CD14-positive monocyte (primary cell): ENCODE results near the gene PEA15. TPM values are rescaled to one million over a fixed set of nuclear protein-coding genes. Genes with fewer than 3 reads are reported as not detected.

Experiments
- DNase-seq, 3 donors: peaks; one replicate each; pipeline ENCODE4 v3.0.0-alpha.2; 2011 to 2022
- H2AFZ ChIP-seq: 2 replicates; pipeline ENCODE4 v1.6.0; 2012; ENCODE audit warnings: mild to moderate bottlenecking, low read depth, low read length, inconsistent platforms; ENCODE audit not compliant: insufficient read depth, poor library complexity, severe bottlenecking
- H3K27ac ChIP-seq, 2 donors: 1 replicate in 1 of 2; 2 replicates in 1 of 2; pipeline ENCODE4 v1.5.1; 2012 to 2013; ENCODE audit warnings: low read length in 2 of 2, control low read depth in 1 of 2, inconsistent platforms in 1 of 2, low read depth in 1 of 2, mild to moderate bottlenecking in 1 of 2
- H3K27me3 ChIP-seq, 2 donors: one replicate each; pipeline versions ENCODE4 v1.6.0 to v1.6.1; 2011 to 2013; ENCODE audit warnings: low read length in 2 of 2; ENCODE audit not compliant: control insufficient read depth in 2 of 2, insufficient read depth in 2 of 2
- H3K36me3 ChIP-seq, 2 donors: replicated peaks in 1 of 2; 1 replicate in 1 of 2; 2 replicates in 1 of 2; pipeline versions ENCODE4 v1.5.1 to v1.6.1; 2012 to 2013; ENCODE audit warnings: low read length in 2 of 2, control low read depth in 1 of 2, inconsistent platforms in 1 of 2, mild to moderate bottlenecking in 1 of 2; ENCODE audit not compliant: insufficient read depth in 2 of 2, control insufficient read depth in 1 of 2
- H3K4me1 ChIP-seq, 2 donors: 1 replicate in 1 of 2; 2 replicates in 1 of 2; pipeline versions ENCODE4 v1.5.1 to v1.6.1; 2012 to 2013; ENCODE audit warnings: low read length in 2 of 2, control low read depth in 1 of 2, inconsistent platforms in 1 of 2, mild to moderate bottlenecking in 1 of 2, moderate library complexity in 1 of 2; ENCODE audit not compliant: insufficient read depth in 2 of 2, control insufficient read depth in 1 of 2
- H3K4me2 ChIP-seq: replicated peaks from 2 replicates; pipeline ENCODE3; 2012; ENCODE audit warnings: low read length, moderate library complexity, mild to moderate bottlenecking; ENCODE audit not compliant: poor library complexity, severe bottlenecking; ENCODE audit errors: extremely low read depth
- H3K4me3 ChIP-seq, 3 experiments: fragments of 200-600 bp in 1 of 3; sonication (generic) in 1 of 3; replicated peaks in 1 of 3; 1 replicate in 2 of 3; 2 replicates in 1 of 3; pipeline ENCODE4 v1.5.1; 2011 to 2013; ENCODE audit warnings: low read length in 3 of 3, mild to moderate bottlenecking in 3 of 3, control low read depth in 2 of 3, low read depth in 2 of 3, inconsistent platforms in 1 of 3, moderate library complexity in 1 of 3
- H3K79me2 ChIP-seq: 2 replicates; pipeline ENCODE4 v1.6.0; 2012; ENCODE audit warnings: mild to moderate bottlenecking, control low read depth, inconsistent platforms, low read length, moderate library complexity; ENCODE audit not compliant: insufficient read depth
- H3K9ac ChIP-seq: 2 replicates; pipeline ENCODE4 v1.6.0; 2017; ENCODE audit warnings: low read length, mild to moderate bottlenecking; ENCODE audit not compliant: insufficient read depth, poor library complexity, severe bottlenecking
- H3K9me3 ChIP-seq, 2 donors: replicated peaks in 1 of 2; 1 replicate in 1 of 2; 2 replicates in 1 of 2; pipeline versions ENCODE4 v1.5.1 to v1.6.1; 2012 to 2013; ENCODE audit warnings: low read length in 2 of 2, control low read depth in 1 of 2; ENCODE audit not compliant: control insufficient read depth in 1 of 2, insufficient read depth in 1 of 2
- H4K20me1 ChIP-seq: 2 replicates; pipeline ENCODE4 v1.6.0; 2012; ENCODE audit warnings: mild to moderate bottlenecking, low read length, control low read depth, moderate library complexity; ENCODE audit not compliant: insufficient read depth
- H3K27ac Mint-ChIP-seq, 7 donors: one replicate each; pipeline ENCODE4 v1.8.0; 2020; ENCODE audit warnings: mild to moderate bottlenecking in 7 of 7, mixed read lengths in 7 of 7, moderate library complexity in 6 of 7, inconsistent platforms in 2 of 7
- H3K27me3 Mint-ChIP-seq, 3 donors: one replicate each; pipeline ENCODE4 v1.8.0; 2021 to 2022; ENCODE audit warnings: low read depth in 3 of 3, mild to moderate bottlenecking in 3 of 3, mixed read lengths in 3 of 3, moderate library complexity in 3 of 3, inconsistent platforms in 1 of 3
- H3K36me3 Mint-ChIP-seq, 2 donors: one replicate each; pipeline ENCODE4 v1.8.0; 2020; ENCODE audit warnings: mixed read lengths in 2 of 2, inconsistent platforms in 1 of 2, mild to moderate bottlenecking in 1 of 2
- H3K4me1 Mint-ChIP-seq: one replicate; pipeline ENCODE4 v1.8.0; 2020; ENCODE audit warnings: mild to moderate bottlenecking, mixed read lengths
- H3K4me3 Mint-ChIP-seq, 2 donors: one replicate each; pipeline ENCODE4 v1.8.0; 2020; ENCODE audit warnings: mild to moderate bottlenecking in 2 of 2, mixed read lengths in 2 of 2, moderate library complexity in 1 of 2
- H3K9me3 Mint-ChIP-seq, 7 donors: one replicate each; pipeline ENCODE4 v1.8.0; 2020 to 2022; ENCODE audit warnings: mixed read lengths in 7 of 7, mild to moderate bottlenecking in 6 of 7, moderate library complexity in 6 of 7, inconsistent platforms in 2 of 7
- WGBS: methylation state at CpG from one replicate; pipeline ENCODE4 v1.1.5; 2013; ENCODE audit warnings: missing lambda C conversion rate; ENCODE audit not compliant: insufficient coverage; 5-methylcytosine and 5-hydroxymethylcytosine counted together
- intact Hi-C, 2 donors: fragments of 100-400 bp; cut with micrococcal nuclease; formaldehyde crosslinking; loops; one replicate each; pipeline versions ENCODE4 v1.15.0 to v1.15.1; 2023
- polyA plus RNA-seq, 3 donors: library from polyadenylated mRNA; depleted of rRNA in 1 of 3; unstranded in 2 of 3; stranded (reverse) in 1 of 3; fragments of 300-500 nt in 2 of 3; fragments of >200 nt in 1 of 3; fragmentation: Illumina TruSeq in 2 of 3; gene quantifications; 1 replicate in 2 of 3; 2 replicates in 1 of 3; pipeline ENCODE4 v1.2.3, GENCODE V29; 2012 to 2021
- TF ChIP-seq, protein P1 (sequence below): fragments of 200-600 bp; IDR thresholded peaks from one replicate; pipeline ENCODE4 v1.8.0; 2022; ENCODE audit warnings: antibody characterized with exemption, mild to moderate bottlenecking

The PEA15 gene
- polyA plus RNA-seq, 3 donors = 23.6 to 163 (median 38.1) TPM

DNA sequence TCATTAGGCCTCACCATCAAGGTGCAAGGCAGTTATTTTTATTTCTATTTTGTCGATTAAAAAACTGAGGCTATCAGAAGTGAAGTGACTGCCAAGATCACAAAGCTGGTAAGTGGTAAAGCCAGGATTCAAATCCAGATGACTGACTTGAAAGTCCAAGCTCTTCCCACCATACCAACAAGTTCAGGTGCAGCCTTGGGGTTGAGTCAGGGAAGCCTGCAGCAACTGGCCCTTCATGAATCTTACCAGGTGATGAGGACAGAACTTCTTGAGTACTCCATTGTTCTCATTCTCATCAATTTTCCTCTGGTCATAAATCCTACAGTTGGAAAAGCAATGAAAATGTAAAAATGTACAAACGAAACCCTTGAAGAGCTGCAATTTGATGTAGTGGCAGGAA lies 20.2 kb downstream of the PEA15 start:
- Histone ChIP-seq H4K20me1 (peaks cover 6% of the 10 kb centered on the region), H3K4me2 (no peak overlapping the region), H3K9ac (no peak overlapping the region), H3K4me1 (no peaks in the 10 kb centered on the region), H3K9me3 (no peaks in the 10 kb centered on the region), H3K27ac (no peak overlapping the region), H2AFZ (no peak overlapping the region), H3K36me3 (peaks cover 99 to 100% of the 10 kb centered on the region in 2 donors), H3K27me3 (no peaks in the 10 kb centered on the region), H3K79me2 (no peaks in the 10 kb centered on the region), H3K4me3 (no peak overlapping the region)
- Mint-ChIP-seq H3K4me3 (no peak overlapping the region), H3K27me3 (no peaks in the 10 kb centered on the region), H3K9me3 (no peaks in the 10 kb centered on the region), H3K27ac (no peak overlapping the region), H3K4me1 (no peaks in the 10 kb centered on the region), H3K36me3 (peaks cover 34 to 75% of the 10 kb centered on the region in 2 donors)
- TF ChIP-seq, protein P1, sequence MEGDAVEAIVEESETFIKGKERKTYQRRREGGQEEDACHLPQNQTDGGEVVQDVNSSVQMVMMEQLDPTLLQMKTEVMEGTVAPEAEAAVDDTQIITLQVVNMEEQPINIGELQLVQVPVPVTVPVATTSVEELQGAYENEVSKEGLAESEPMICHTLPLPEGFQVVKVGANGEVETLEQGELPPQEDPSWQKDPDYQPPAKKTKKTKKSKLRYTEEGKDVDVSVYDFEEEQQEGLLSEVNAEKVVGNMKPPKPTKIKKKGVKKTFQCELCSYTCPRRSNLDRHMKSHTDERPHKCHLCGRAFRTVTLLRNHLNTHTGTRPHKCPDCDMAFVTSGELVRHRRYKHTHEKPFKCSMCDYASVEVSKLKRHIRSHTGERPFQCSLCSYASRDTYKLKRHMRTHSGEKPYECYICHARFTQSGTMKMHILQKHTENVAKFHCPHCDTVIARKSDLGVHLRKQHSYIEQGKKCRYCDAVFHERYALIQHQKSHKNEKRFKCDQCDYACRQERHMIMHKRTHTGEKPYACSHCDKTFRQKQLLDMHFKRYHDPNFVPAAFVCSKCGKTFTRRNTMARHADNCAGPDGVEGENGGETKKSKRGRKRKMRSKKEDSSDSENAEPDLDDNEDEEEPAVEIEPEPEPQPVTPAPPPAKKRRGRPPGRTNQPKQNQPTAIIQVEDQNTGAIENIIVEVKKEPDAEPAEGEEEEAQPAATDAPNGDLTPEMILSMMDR = no peak
- intact Hi-C loops = no loop called here
- WGBS = no CpG with 5 or more reads among the region's 2 CpGs
- DNase-seq = no peak

DNA sequence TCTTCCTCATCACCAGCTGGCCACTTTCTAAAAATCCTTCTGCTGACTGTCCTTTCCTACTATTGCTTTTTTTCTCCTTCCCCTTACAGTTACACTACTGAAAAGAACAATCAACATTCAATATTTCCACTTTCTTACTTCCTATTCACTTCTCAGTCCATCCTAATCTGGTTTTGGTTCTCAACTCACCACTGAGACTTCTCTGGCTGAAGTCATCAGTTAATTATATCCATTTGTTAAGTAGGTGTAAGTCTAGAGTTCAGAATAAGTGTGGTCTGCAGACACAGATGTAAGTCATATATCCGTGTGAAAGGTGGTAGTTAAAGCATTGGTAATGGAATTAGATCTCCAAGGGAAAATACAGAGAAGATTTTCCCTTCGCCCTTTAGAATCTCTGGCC lies 21.4 kb downstream of the PEA15 start:
- Histone ChIP-seq H4K20me1 (no peaks in the 10 kb centered on the region), H3K27me3 (no peaks in the 10 kb centered on the region), H3K9ac (no peak overlapping the region), H3K4me1 (no peaks in the 10 kb centered on the region), H3K27ac (no peak overlapping the region), H3K4me2 (no peak overlapping the region), H3K4me3 (no peak overlapping the region), H3K79me2 (no peaks in the 10 kb centered on the region), H2AFZ (no peak overlapping the region), H3K36me3 (peaks cover 99 to 100% of the 10 kb centered on the region in 2 donors), H3K9me3 (no peaks in the 10 kb centered on the region)
- no peak for DNase-seq
- intact Hi-C loops = no loop called here
- Mint-ChIP-seq H3K9me3 (no peaks in the 10 kb centered on the region), H3K4me3 (no peak overlapping the region), H3K27ac (no peak overlapping the region), H3K27me3 (no peaks in the 10 kb centered on the region), H3K36me3 (peaks cover 37 to 76% of the 10 kb centered on the region in 2 donors), H3K4me1 (no peaks in the 10 kb centered on the region)
- TF ChIP-seq, protein P1 = no peak
- no CpG with 5 or more reads among the region's 2 CpGs for WGBS
